Left ventricle myocardium inferior (tissue), 1 donor: Measurements from ENCODE around the gene TSSK3. TPM values are rescaled to one million over a fixed set of nuclear protein-coding genes. Genes with fewer than 3 reads are reported as not detected.

Source experiments
- DNase-seq: peaks from one replicate; pipeline ENCODE4 v3.0.0-alpha.2; 2020
- H3K27ac ChIP-seq: fragments of 200-600 bp; replicated peaks from 2 replicates; pipeline ENCODE4 v1.8.0; 2021
- H3K27me3 ChIP-seq: fragments of 200-600 bp; 2 replicates; pipeline ENCODE4 v1.8.0; 2021; ENCODE audit warnings: low read depth
- H3K36me3 ChIP-seq: fragments of 200-600 bp; 2 replicates; pipeline ENCODE4 v1.8.0; 2021
- H3K4me1 ChIP-seq: fragments of 200-600 bp; 2 replicates; pipeline ENCODE4 v1.8.0; 2021
- H3K4me3 ChIP-seq: fragments of 200-600 bp; 2 replicates; pipeline ENCODE4 v1.8.0; 2021; ENCODE audit warnings: mild to moderate bottlenecking, moderate library complexity
- H3K9me3 ChIP-seq: fragments of 200-600 bp; replicated peaks from 2 replicates; pipeline ENCODE4 v1.8.0; 2021
- intact Hi-C: fragments of 100-400 bp; cut with micrococcal nuclease; formaldehyde crosslinking; loops from one replicate; pipeline ENCODE4 v1.11.0; 2022
- total RNA-seq: library from RNA; stranded (reverse); fragmentation: NEBNext Ultra II Directional; extraction: Animal tissue kit (Norgen Biotek cat#: 25700); gene quantifications from one replicate; pipeline ENCODE4 v1.2.1, GENCODE V29; 2021
- TF ChIP-seq, protein P1 (sequence below): fragments of 200-600 bp; IDR thresholded peaks from 2 replicates; pipeline ENCODE4 v1.8.0; 2021; ENCODE audit warnings: antibody characterized with exemption, mild to moderate bottlenecking, borderline replicate concordance
- donor health status: DM: no; HTN: yes; CAD: no; lungs with severe emphysema.

TSSK3 gene
- total RNA-seq, 1 donor from 2014 or later, result 2.1 TPM

- H3K36me3 ChIP-seq, result peaks cover 34% of the 10 kb centered on the region
- H3K4me3 ChIP-seq, result peak overlapping the region; percentile 66
- H3K4me1 ChIP-seq, result peaks cover 20% of the 10 kb centered on the region
- TF ChIP-seq, protein P1, sequence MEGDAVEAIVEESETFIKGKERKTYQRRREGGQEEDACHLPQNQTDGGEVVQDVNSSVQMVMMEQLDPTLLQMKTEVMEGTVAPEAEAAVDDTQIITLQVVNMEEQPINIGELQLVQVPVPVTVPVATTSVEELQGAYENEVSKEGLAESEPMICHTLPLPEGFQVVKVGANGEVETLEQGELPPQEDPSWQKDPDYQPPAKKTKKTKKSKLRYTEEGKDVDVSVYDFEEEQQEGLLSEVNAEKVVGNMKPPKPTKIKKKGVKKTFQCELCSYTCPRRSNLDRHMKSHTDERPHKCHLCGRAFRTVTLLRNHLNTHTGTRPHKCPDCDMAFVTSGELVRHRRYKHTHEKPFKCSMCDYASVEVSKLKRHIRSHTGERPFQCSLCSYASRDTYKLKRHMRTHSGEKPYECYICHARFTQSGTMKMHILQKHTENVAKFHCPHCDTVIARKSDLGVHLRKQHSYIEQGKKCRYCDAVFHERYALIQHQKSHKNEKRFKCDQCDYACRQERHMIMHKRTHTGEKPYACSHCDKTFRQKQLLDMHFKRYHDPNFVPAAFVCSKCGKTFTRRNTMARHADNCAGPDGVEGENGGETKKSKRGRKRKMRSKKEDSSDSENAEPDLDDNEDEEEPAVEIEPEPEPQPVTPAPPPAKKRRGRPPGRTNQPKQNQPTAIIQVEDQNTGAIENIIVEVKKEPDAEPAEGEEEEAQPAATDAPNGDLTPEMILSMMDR, result peak; percentile 59
- intact Hi-C loops, result no loop called here
- H3K27ac ChIP-seq, result peak overlapping the region; percentile 53
- peak; percentile 67 for DNase-seq
- no peaks in the 10 kb centered on the region for H3K27me3 ChIP-seq
- no peaks in the 10 kb centered on the region for H3K9me3 ChIP-seq
Observed at GRCh38 chr1:32361674-32362473, 465 bp upstream of the TSSK3 start.

GRCh38 chr1:32363713-32364112 lies 1.4 kb downstream of the TSSK3 start:
- DNase-seq, result no peak
- intact Hi-C loops, result no loop called here
- H3K9me3 ChIP-seq, result no peaks in the 10 kb centered on the region
- peaks cover 52% of the 10 kb centered on the region for H3K36me3 ChIP-seq
- TF ChIP-seq, protein P1, result no peak
- H3K27ac ChIP-seq, result no peak overlapping the region
- H3K27me3 ChIP-seq, result no peaks in the 10 kb centered on the region
- H3K4me3 ChIP-seq, result no peak overlapping the region
- H3K4me1 ChIP-seq, result peaks cover 20% of the 10 kb centered on the region

- no peaks in the 10 kb centered on the region for H3K9me3 ChIP-seq
- peaks cover 64% of the 10 kb centered on the region for H3K36me3 ChIP-seq
Observed at GRCh38 chr1:32364836-32365235, 2.5 kb downstream of the TSSK3 start.

GRCh38 chr1:32365445-32365844 lies 3.1 kb downstream of the TSSK3 start:
- H3K4me3 ChIP-seq, result no peak overlapping the region
- DNase-seq, result no peak
- intact Hi-C loops, result no loop called here
- H3K4me1 ChIP-seq, result peaks cover 20% of the 10 kb centered on the region
- peaks cover 70% of the 10 kb centered on the region for H3K36me3 ChIP-seq
- TF ChIP-seq, protein P1, result no peak
- H3K9me3 ChIP-seq, result no peaks in the 10 kb centered on the region
- H3K27me3 ChIP-seq, result no peaks in the 10 kb centered on the region
- H3K27ac ChIP-seq, result no peak overlapping the region

More at GRCh38 chr1:32364836-32365235, 2.5 kb downstream of the TSSK3 start:
- TF ChIP-seq, protein P1, result no peak
- no peak overlapping the region for H3K4me3 ChIP-seq
- intact Hi-C loops, result no loop called here
- no peaks in the 10 kb centered on the region for H3K27me3 ChIP-seq
- no peak for DNase-seq
- no peak overlapping the region for H3K27ac ChIP-seq
- peaks cover 20% of the 10 kb centered on the region for H3K4me1 ChIP-seq

GRCh38 chr1:32367912-32368635 lies 5.7 kb downstream of the TSSK3 start:
- peaks cover 89% of the 10 kb centered on the region for H3K36me3 ChIP-seq
- no peak for DNase-seq

More at GRCh38 chr1:32367912-32368635, 5.7 kb downstream of the TSSK3 start:
- no peaks in the 10 kb centered on the region for H3K9me3 ChIP-seq
- intact Hi-C loops, result no loop called here
- no peak overlapping the region for H3K4me3 ChIP-seq
- H3K27ac ChIP-seq, result no peak overlapping the region
- peaks cover 1% of the 10 kb centered on the region for H3K4me1 ChIP-seq
- H3K27me3 ChIP-seq, result no peaks in the 10 kb centered on the region
- TF ChIP-seq, protein P1, result no peak
